ENCODE results near the gene MRPL40.

The MRPL40 gene

GRCh38 chr22:19483481-19484244 is 51.3 kb downstream of the MRPL40 start:
- no peak for DNase-seq

Measured in inflammatory macrophage treated with lipopolysaccharide for 4 hours (primary cell).